HG03064 (cell line): ENCODE measurements around the gene FIGN.

Experiments used
- ATAC-seq: cut with Tn5 transposase; IDR thresholded peaks from one replicate; pipeline ENCODE4 v1.9.1; 2021; ENCODE audit warnings: low read depth; ENCODE audit not compliant: unreplicated experiment

FIGN gene

GRCh38 chr2:163713534-163714311, 22.1 kb downstream of the FIGN start:
- ATAC-seq = no peak

GRCh38 chr2:163711699-163712098, 24.1 kb downstream of the FIGN start:
- no peak for ATAC-seq

GRCh38 chr2:163711258-163711657, 24.6 kb downstream of the FIGN start:
- ATAC-seq = no peak

- no peak for ATAC-seq
Measured at GRCh38 chr2:163709270-163709669, 26.5 kb downstream of the FIGN start.

- no peak for ATAC-seq
Measured at GRCh38 chr2:163708265-163708664, 27.5 kb downstream of the FIGN start.

- ATAC-seq = no peak
Measured at GRCh38 chr2:163703386-163703785, 32.4 kb downstream of the FIGN start.

GRCh38 chr2:163701399-163702195, 34.2 kb downstream of the FIGN start:
- ATAC-seq = no peak

GRCh38 chr2:163698857-163699256, 37.0 kb downstream of the FIGN start:
- no peak for ATAC-seq

GRCh38 chr2:163697846-163698637, 37.8 kb downstream of the FIGN start:
- no peak for ATAC-seq

GRCh38 chr2:163697429-163697828, 38.4 kb downstream of the FIGN start:
- no peak for ATAC-seq

- ATAC-seq = no peak
Measured at GRCh38 chr2:163693484-163693883, 42.3 kb downstream of the FIGN start.

GRCh38 chr2:163692611-163693482, 43.0 kb downstream of the FIGN start:
- no peak for ATAC-seq

GRCh38 chr2:163692081-163692480, 43.7 kb downstream of the FIGN start:
- no peak for ATAC-seq

GRCh38 chr2:163690896-163691295, 44.9 kb downstream of the FIGN start:
- ATAC-seq = no peak

GRCh38 chr2:163687217-163687616, 48.6 kb downstream of the FIGN start:
- no peak for ATAC-seq

- no peak for ATAC-seq
Measured at GRCh38 chr2:163686289-163686688, 49.5 kb downstream of the FIGN start.

GRCh38 chr2:163682695-163683094, 53.1 kb downstream of the FIGN start:
- ATAC-seq = no peak

- no peak for ATAC-seq
Measured at GRCh38 chr2:163681745-163682144, 54.1 kb downstream of the FIGN start.

GRCh38 chr2:163675388-163675787, 60.4 kb downstream of the FIGN start:
- no peak for ATAC-seq

GRCh38 chr2:163673522-163673921, 62.3 kb downstream of the FIGN start:
- no peak for ATAC-seq
